Cardiac muscle cell (in vitro differentiated cells and primary cell): ENCODE results near the gene VMP1. TPM values are rescaled to one million over a fixed set of nuclear protein-coding genes. Genes with fewer than 3 reads are reported as not detected.

ENCODE experiments used
- DNase-seq, 2 donors: peaks; one replicate each; pipeline versions ENCODE4 v3.0.0 to v3.0.0-alpha.2; 2010 to 2017; ENCODE audit warnings: low read depth in 1 of 2, low spot score in 1 of 2
- H3K27ac ChIP-seq: fragments of 200-600 bp; sonication (generic); 2 replicates; pipeline ENCODE4 v1.5.1; 2016
- H3K27me3 ChIP-seq: fragments of 200-600 bp; sonication (generic); 2 replicates; pipeline ENCODE4 v1.6.0; 2016; ENCODE audit warnings: control low read depth
- H3K36me3 ChIP-seq: fragments of 200-600 bp; sonication (generic); 2 replicates; pipeline ENCODE4 v1.5.1; 2016; ENCODE audit warnings: control low read depth
- H3K4me1 ChIP-seq: fragments of 200-600 bp; sonication (generic); 2 replicates; pipeline ENCODE4 v1.8.1; 2017; ENCODE audit warnings: low read depth, mild to moderate bottlenecking, mixed run types
- H3K4me3 ChIP-seq: fragments of 200-600 bp; sonication (generic); 2 replicates; pipeline ENCODE4 v1.5.1; 2016; ENCODE audit warnings: mild to moderate bottlenecking
- H3K9me3 ChIP-seq: fragments of 200-600 bp; sonication (generic); 2 replicates; pipeline ENCODE4 v1.5.1; 2017; ENCODE audit warnings: low read depth, mild to moderate bottlenecking, control low read depth
- CTCF ChIP-seq: IDR thresholded peaks from 2 replicates; pipeline ENCODE4 v1.5.1; 2012; ENCODE audit warnings: low read depth, mild to moderate bottlenecking, low read length
- polyA plus RNA-seq: library from polyadenylated mRNA; unstranded; fragments of >200 nt; fragmentation: Nextera tagmentation; extraction: Ambion mirVana; gene quantifications from 2 replicates; pipeline ENCODE4 v1.2.1, GENCODE V29; 2016
- total RNA-seq: library from RNA; depleted of rRNA; stranded (reverse); fragments of >200 nt; gene quantifications from 2 replicates; pipeline ENCODE4 v1.2.3, GENCODE V29; 2016

The VMP1 gene
- total and polyA plus RNA-seq, 2 experiments from 2014 or later, result 65.0 to 91.3 TPM

- TF ChIP-seq CTCF, result no peak
- no peak overlapping the region for H3K4me3 ChIP-seq
- H3K9me3 ChIP-seq, result no peaks in the 10 kb centered on the region
- H3K4me1 ChIP-seq, result no peaks in the 10 kb centered on the region
- H3K27ac ChIP-seq, result no peak overlapping the region
- DNase-seq, result peak in 1 of 2 donors; percentile 36
- H3K27me3 ChIP-seq, result no peaks in the 10 kb centered on the region
- peaks cover 59% of the 10 kb centered on the region for H3K36me3 ChIP-seq
Measured at GRCh38 chr17:59695945-59696681, 11.3 kb upstream of the VMP1 start.

- no peak for DNase-seq
- peak overlapping the region; percentile 42 for H3K27ac ChIP-seq
- H3K4me1 ChIP-seq, result no peaks in the 10 kb centered on the region
- H3K4me3 ChIP-seq, result no peak overlapping the region
- peaks cover 58% of the 10 kb centered on the region for H3K36me3 ChIP-seq
- no peak for TF ChIP-seq CTCF
- H3K9me3 ChIP-seq, result no peaks in the 10 kb centered on the region
- H3K27me3 ChIP-seq, result no peaks in the 10 kb centered on the region
Measured at GRCh38 chr17:59696682-59697277, 10.7 kb upstream of the VMP1 start.

- no peak for DNase-seq
- Histone ChIP-seq H3K27me3 (no peaks in the 10 kb centered on the region), H3K27ac (no peak overlapping the region), H3K4me1 (no peaks in the 10 kb centered on the region), H3K4me3 (no peak overlapping the region), H3K9me3 (no peaks in the 10 kb centered on the region), H3K36me3 (peaks cover 48% of the 10 kb centered on the region)
- TF ChIP-seq CTCF, result no peak
Measured at GRCh38 chr17:59698143-59698542, 9.3 kb upstream of the VMP1 start.

DNA sequence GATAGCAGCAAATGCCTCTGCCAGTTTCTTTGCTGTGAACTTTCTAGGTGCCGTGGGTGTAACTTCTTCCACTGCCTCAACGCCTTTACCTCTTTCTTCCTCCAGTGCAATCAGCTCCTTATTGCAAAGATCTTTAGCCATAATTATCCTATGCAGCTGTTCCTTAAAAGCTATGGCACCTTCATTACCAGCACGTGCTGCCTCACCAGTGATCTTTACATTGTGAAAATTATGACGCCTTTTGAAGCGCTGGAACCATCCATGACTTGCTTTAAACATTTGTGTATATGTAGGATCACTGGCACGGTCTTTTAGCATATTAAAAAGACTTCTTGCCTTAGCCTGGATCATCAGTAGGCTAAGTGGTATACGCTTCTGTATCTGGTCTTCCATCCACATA is 8.2 kb upstream of the VMP1 start:
- no peak for TF ChIP-seq CTCF
- peaks cover 39% of the 10 kb centered on the region for H3K36me3 ChIP-seq

GRCh38 chr17:59699786-59700185 is 7.7 kb upstream of the VMP1 start:
- no peak for TF ChIP-seq CTCF
- H3K4me3 ChIP-seq, result no peak overlapping the region
- H3K27ac ChIP-seq, result no peak overlapping the region
- DNase-seq, result no peak
- no peaks in the 10 kb centered on the region for H3K4me1 ChIP-seq
- peaks cover 34% of the 10 kb centered on the region for H3K36me3 ChIP-seq
- no peaks in the 10 kb centered on the region for H3K9me3 ChIP-seq
- H3K27me3 ChIP-seq, result no peaks in the 10 kb centered on the region

More for the DNA sequence above, 8.2 kb upstream of the VMP1 start:
- no peak for DNase-seq
- Histone ChIP-seq H3K4me3 (no peak overlapping the region), H3K27ac (no peak overlapping the region), H3K4me1 (no peaks in the 10 kb centered on the region), H3K27me3 (no peaks in the 10 kb centered on the region), H3K9me3 (no peaks in the 10 kb centered on the region)
